ENCODE results near the gene FUT7. TPM values are rescaled to one million over a fixed set of nuclear protein-coding genes. Genes with fewer than 3 reads are reported as not detected.
A peak's percentile ranks its signal among the peaks of the same experiment; 100 is the strongest.

FUT7 gene
- polyA plus RNA-seq, 3 donors, result 6.1 to 13.4 (median 10.5) TPM

- no peaks in the 10 kb centered on the region for H3K79me2 ChIP-seq (ENCODE audit: insufficient read depth, low read length)
- Mint-ChIP-seq H3K27me3 (ENCODE audit: low read depth in 3 of 3) (peaks cover 0 to 4% (median 0%) of the 10 kb centered on the region in 3 donors), H3K4me1 (peaks cover 39% of the 10 kb centered on the region), H3K9me3 (peaks cover 0 to 2% (median 0%) of the 10 kb centered on the region in 7 donors), H3K27ac (peak overlapping the region in 2 of 7 donors; percentile 77 to 82), H3K36me3 (peaks cover 25 to 53% of the 10 kb centered on the region in 2 donors), H3K4me3 (peak overlapping the region; percentile 55 to 64)
- H3K36me3 ChIP-seq (replicated peaks in 1 of 2; ENCODE audit: control insufficient read depth in 1 of 2, insufficient read depth in 2 of 2, low read length in 2 of 2), result peaks cover 36 to 40% of the 10 kb centered on the region in 2 donors
- no peak overlapping the region for H3K27ac ChIP-seq (ENCODE audit: low read depth in 1 of 2, low read length in 2 of 2)
- peak overlapping the region in 1 of 3 experiments; percentile 77 for H3K4me3 ChIP-seq (replicated peaks in 1 of 3; ENCODE audit: low read depth in 2 of 3, low read length in 3 of 3)
- no peak overlapping the region for H3K9ac ChIP-seq (ENCODE audit: insufficient read depth, low read length, poor library complexity, severe bottlenecking)
- no peak for TF ChIP-seq CTCF (IDR thresholded peaks at IDR 0.05)
- peaks cover 18 to 42% of the 10 kb centered on the region in 2 donors for H3K4me1 ChIP-seq (ENCODE audit: control insufficient read depth in 1 of 2, insufficient read depth in 2 of 2, low read length in 2 of 2)
- H3K4me2 ChIP-seq (replicated peaks; ENCODE audit: extremely low read depth, low read length, poor library complexity, severe bottlenecking), result peak overlapping the region; percentile 89
- no peaks in the 10 kb centered on the region for H3K27me3 ChIP-seq (ENCODE audit: control insufficient read depth in 2 of 2, insufficient read depth in 2 of 2, low read length in 2 of 2)
- peaks cover 20% of the 10 kb centered on the region for H4K20me1 ChIP-seq (ENCODE audit: insufficient read depth, low read length)
- 93% methylated on average over 51 of the region's 51 CpGs for WGBS (ENCODE audit: insufficient coverage)
- H3K9me3 ChIP-seq (replicated peaks in 1 of 2; ENCODE audit: control insufficient read depth in 1 of 2, insufficient read depth in 1 of 2, low read length in 2 of 2), result no peaks in the 10 kb centered on the region
- DNase-seq, result no peak
- intact Hi-C loops (cut with micrococcal nuclease), result no loop called here
- H2AFZ ChIP-seq (ENCODE audit: insufficient read depth, low read depth, low read length, poor library complexity, severe bottlenecking), result no peak overlapping the region
These were observed 47.0 kb upstream of the FUT7 start for GRCh38 chr9:137078701-137079400.

GRCh38 chr9:137077758-137078693, 46.1 kb upstream of the FUT7 start:
- DNase-seq, result peak in 1 of 3 donors; percentile 4
- peak overlapping the region; percentile 89 for H3K4me2 ChIP-seq (replicated peaks; ENCODE audit: extremely low read depth, low read length, poor library complexity, severe bottlenecking)
- H2AFZ ChIP-seq (ENCODE audit: insufficient read depth, low read depth, low read length, poor library complexity, severe bottlenecking), result peak overlapping the region; percentile 65
- H3K79me2 ChIP-seq (ENCODE audit: insufficient read depth, low read length), result no peaks in the 10 kb centered on the region
- H3K4me1 ChIP-seq (ENCODE audit: control insufficient read depth in 1 of 2, insufficient read depth in 2 of 2, low read length in 2 of 2), result peaks cover 18 to 50% of the 10 kb centered on the region in 2 donors
- peak overlapping the region; percentile 58 to 77 (median 59) for H3K4me3 ChIP-seq (replicated peaks in 1 of 3; ENCODE audit: low read depth in 2 of 3, low read length in 3 of 3)
- TF ChIP-seq CTCF (IDR thresholded peaks at IDR 0.05), result no peak
- Mint-ChIP-seq H3K4me3 (peak overlapping the region; percentile 73 to 85), H3K27me3 (ENCODE audit: low read depth in 3 of 3) (peaks cover 0 to 4% (median 0%) of the 10 kb centered on the region in 3 donors), H3K4me1 (peaks cover 46% of the 10 kb centered on the region), H3K27ac (peak overlapping the region in 6 of 7 donors; percentile 31 to 82 (median 64)), H3K9me3 (peaks cover 0 to 4% (median under 1%) of the 10 kb centered on the region in 7 donors), H3K36me3 (peaks cover 19 to 44% of the 10 kb centered on the region in 2 donors)
- H3K9me3 ChIP-seq (replicated peaks in 1 of 2; ENCODE audit: control insufficient read depth in 1 of 2, insufficient read depth in 1 of 2, low read length in 2 of 2), result no peaks in the 10 kb centered on the region
- 21% methylated on average over 75 of the region's 76 CpGs for WGBS (ENCODE audit: insufficient coverage)
- H4K20me1 ChIP-seq (ENCODE audit: insufficient read depth, low read length), result peaks cover 20% of the 10 kb centered on the region
- peak overlapping the region; percentile 53 for H3K9ac ChIP-seq (ENCODE audit: insufficient read depth, low read length, poor library complexity, severe bottlenecking)
- H3K27ac ChIP-seq (ENCODE audit: low read depth in 1 of 2, low read length in 2 of 2), result peak overlapping the region in 1 of 2 donors; percentile 23
- intact Hi-C loops (cut with micrococcal nuclease), result no loop called here
- no peaks in the 10 kb centered on the region for H3K27me3 ChIP-seq (ENCODE audit: control insufficient read depth in 2 of 2, insufficient read depth in 2 of 2, low read length in 2 of 2)
- peaks cover 28 to 33% of the 10 kb centered on the region in 2 donors for H3K36me3 ChIP-seq (replicated peaks in 1 of 2; ENCODE audit: control insufficient read depth in 1 of 2, insufficient read depth in 2 of 2, low read length in 2 of 2)

Measured in CD14-positive monocyte (primary cell).